Stimulated activated CD8-positive, alpha-beta memory T cell treated with anti-CD3 and anti-CD28 coated beads, Interleukin-15, amount 100 ng/mL, for 24 hours (primary cell): ENCODE results near the gene COG1.

Experiments used
- DNase-seq: peaks from one replicate; pipeline ENCODE4 v3.0.0-alpha.2; 2020; ENCODE audit warnings: low read depth

COG1 gene

DNA sequence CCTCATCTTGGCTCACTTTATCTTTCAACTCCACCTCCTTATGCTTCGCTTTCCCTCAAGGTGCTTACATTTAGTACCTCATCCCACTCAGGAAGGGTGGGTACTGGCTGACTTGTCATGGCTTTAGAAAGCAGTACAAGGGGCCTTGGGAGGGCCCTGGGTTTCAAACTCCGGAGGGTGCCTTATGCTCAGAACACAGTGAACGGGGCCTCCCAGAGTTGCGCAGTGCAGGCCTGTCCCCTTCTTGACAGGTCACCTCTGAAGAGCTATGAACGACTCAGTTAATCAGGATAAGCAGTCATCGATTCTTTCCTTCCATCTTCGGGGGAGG, 6.0 kb downstream of the COG1 start:
- DNase-seq, result no peak

GRCh38 chr17:73199751-73200317, 7.0 kb downstream of the COG1 start:
- no peak for DNase-seq

DNA sequence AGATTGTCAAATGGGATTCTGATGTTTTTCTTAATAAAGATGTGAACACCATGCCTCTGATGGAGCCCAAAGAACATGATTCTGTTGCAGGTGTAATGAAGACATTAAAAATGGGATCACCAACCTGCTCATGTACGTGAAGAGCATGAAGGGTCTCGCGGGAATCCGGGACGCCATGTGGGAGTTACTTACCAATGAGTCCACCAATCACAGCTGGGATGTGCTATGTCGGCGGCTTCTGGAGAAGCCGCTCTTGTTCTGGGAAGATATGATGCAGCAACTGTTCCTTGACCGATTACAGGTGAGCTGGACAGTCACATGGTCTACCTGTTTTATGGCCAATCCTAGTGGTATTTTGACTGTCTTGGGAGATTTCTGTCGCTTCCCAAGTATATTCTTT, 7.6 kb downstream of the COG1 start:
- no peak for DNase-seq

GRCh38 chr17:73201215-73202069, 8.6 kb downstream of the COG1 start:
- DNase-seq, result no peak

DNA sequence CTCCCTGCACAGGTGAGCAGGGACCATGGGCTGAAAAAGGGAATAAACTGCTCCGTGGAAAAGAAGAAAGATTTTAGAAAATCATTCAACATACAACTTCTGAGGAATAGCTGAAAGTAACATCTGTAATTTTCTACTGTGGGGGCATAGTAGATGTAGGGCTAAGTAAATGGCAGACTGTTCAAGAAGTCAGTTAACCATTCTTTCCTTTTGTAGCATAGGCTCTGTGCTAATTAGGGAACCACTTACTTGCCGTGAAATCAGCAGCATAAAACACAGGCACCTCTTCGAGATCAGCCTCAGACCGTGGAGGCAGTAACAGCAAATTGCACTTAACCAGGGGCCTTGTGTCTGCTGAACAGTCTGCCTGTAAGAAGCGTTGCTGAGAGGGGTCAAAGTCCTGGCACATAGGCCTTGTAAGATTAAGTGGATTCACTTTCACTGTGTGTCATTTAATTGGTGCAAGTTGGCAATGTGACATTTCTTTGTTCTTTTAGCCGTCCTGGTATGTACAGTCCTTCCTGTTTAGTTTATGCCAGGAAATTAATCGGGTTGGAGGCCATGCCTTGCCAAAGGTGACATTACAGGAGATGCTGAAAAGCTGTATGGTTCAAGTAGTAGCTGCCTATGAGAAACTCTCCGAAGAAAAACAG, 10.4 kb downstream of the COG1 start:
- DNase-seq, result no peak

DNA sequence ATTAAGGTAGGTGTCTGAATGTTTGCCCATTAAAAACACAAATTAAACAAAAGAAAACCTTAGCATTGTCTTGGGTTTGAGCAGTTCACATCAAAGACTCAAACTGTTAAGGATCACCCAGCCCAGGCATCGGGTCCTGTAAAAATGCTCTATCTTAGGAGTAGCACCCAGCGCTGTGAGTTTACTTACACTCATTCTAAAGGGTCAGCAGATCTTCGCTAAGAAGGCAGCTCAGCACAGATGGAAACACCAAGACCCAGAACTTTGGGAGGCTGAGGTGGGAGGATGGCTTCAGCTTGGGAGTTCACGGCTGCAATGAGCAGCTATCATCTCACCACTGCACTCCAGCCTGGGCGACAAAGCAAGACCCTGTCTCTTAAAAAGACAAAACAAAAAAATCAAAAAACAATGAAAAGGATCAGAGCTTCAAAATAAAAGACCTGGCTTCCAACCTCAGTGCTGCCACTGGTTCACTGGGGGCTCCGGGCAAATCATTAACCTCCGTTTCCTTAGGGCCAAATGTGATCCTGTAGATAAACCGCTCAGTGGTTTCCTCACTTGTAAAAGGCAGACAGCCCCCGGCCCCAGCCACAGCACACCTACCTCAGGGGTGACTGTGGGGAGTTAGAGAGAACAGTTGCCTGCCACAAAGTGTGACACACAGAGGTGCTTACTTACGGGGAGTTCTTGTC, 11.1 kb downstream of the COG1 start:
- no peak for DNase-seq

DNA sequence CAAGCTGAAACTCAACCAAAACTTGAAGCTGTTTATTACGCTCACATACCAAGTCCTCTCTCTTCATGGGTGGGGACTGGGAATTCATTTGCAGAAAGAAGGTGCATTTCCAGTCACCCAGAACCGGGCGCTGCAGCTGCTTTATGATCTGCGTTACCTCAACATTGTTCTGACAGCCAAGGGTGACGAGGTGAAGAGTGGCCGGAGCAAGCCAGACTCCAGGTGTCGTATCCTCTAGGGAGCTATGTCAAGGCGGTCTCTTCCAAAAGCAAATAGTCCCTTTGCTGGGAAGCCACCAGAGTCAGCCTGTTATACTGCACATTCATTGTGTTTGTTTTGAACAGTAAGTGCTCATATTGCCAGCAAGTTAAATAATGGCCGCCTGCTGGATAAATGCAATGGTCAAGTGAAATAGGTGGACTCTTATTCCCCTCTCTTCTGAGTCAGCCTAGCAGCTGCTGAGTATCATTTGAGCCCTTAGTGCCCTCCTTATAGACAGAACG, 12.7 kb downstream of the COG1 start:
- no peak for DNase-seq

DNA sequence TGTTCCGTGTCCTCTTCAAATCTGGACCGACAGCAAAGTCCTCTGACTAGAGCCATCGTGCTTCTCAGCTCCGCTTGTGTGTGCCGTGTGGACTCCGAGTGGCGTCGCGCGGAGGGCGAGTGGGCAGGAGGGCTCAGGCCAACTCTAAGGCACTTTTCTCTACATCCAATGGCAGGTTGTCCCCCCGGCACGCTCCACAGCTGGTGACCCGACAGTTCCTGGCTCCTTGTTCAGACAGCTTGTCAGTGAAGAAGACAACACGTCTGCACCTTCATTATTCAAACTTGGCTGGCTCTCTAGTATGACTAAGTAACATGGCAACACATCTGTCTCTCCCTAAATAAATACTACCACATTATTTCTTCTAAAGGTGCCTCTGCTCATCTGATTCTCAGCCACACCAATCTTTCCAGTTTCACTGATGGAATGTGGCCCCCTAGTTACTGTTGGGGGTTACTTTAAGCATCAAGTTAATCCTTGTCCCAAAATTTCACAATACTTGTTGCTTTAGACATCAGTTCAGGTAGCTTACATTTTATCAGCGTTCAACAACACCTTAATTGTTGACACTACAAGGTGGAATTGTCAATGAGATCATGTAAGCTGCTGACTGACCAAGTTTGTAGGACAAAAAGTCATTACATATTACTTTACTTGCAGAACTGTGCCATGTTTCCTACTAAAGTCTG, 15.4 kb downstream of the COG1 start:
- DNase-seq, result no peak

GRCh38 chr17:73209436-73209835, 16.6 kb downstream of the COG1 start:
- no peak for DNase-seq

DNA sequence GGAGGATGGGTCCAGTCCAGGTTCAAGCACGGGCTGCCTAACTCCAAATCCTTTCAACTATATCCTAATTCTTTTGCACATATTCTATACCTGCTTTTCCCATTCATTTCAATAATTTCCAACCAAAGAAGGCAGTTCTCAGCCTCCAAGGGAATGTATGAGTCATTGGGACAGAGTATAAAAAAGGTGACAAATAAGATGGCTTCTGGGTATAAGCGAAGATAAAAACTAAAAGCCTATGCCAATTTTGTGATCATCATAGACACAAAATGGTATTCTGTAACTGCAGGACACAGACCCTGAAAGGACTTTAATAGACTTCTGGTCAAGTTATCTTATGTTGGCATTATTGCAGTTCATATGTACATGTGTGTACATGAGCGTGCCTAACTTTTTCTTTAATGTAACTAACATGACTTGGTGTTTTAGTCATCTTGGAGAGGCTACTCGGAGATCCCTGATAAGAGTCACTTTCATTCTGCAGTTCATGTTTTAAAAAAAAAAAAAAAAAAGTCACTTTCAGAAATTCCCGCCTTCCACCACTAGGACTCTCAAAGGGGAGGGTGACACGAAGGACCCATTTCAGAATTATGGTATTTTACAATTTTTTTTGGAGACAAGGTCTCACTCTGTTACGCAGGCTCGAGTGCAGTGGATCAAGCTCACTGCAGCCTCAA, 17.3 kb downstream of the COG1 start:
- no peak for DNase-seq

DNA sequence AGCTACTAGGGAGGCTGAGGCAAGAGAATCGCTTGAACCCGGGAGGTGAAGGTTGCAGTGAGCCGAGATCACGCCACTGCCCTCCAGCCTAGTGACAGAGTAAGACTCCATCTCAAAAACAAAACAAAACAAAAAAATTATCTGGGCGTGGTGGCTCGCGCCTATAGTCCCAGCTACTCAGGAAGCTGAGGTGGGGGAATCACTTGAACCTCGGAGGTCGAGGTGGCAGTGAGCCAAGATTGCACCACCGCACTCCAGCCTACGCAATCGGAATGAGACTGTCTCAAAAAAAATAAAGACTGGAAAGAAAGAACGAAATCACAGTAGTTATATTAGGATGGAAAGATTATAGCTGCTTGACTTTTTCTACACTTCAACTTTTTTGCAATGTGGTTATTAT, 18.9 kb downstream of the COG1 start:
- no peak for DNase-seq

DNA sequence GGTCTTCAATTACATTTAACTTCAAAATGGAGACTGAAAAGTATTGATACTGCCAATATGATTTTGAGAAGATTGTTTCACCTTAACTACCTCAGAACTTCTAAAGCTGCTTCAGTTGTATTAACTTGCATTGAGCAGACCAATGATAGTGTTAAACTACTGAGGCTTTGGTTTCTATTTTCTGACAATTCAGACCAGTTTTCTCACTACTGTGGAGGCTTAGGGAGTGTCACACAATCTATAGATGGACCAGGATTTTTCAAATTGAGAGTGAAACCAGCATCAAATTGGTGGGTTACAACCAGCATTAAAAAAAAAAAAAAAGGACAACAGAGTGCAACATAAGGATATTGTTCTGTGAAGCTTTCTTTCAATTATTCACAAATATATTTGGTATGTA, 21.2 kb downstream of the COG1 start:
- no peak for DNase-seq

- no peak for DNase-seq
These were observed 22.0 kb downstream of the COG1 start for GRCh38 chr17:73214851-73215250.

DNA sequence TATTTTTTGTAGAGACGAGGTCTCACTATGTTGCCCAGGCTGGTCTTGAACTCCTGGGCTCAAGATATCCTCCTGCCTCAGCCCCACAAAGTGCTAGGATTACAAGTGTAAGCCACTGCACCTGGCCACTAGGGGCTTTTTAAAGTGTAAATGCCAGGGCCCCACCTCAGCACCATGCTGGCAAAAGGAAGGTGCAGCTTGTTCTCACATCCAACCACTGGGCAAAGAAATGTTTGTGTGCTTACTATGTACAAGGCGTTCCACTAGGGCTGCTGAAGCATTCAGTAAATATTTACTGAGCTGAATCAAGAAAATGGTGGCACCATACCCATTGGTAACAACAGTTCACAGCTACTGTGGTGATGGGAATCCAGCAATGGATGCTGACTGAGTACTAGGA, 22.6 kb downstream of the COG1 start:
- DNase-seq, result no peak

GRCh38 chr17:73223626-73224230, 30.9 kb downstream of the COG1 start:
- no peak for DNase-seq

DNA sequence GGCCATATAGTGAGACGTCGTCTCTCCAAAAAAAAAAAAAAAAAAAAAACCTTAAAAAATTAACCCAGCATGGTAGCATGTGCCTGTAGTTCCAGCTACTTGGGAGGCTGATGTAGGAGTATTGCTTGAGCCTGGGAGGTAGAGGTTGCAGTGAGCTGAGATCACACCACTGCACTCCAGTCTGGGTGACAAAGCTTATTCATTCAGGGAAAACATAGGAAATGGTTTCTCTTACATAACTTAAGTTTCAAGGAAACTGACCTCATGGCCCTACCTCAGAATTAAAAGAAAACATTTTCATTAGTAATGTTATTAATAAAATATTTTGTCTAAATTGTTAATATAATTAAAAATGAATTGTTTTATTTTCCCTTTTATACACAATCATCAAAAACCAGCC, 31.4 kb downstream of the COG1 start:
- no peak for DNase-seq

DNA sequence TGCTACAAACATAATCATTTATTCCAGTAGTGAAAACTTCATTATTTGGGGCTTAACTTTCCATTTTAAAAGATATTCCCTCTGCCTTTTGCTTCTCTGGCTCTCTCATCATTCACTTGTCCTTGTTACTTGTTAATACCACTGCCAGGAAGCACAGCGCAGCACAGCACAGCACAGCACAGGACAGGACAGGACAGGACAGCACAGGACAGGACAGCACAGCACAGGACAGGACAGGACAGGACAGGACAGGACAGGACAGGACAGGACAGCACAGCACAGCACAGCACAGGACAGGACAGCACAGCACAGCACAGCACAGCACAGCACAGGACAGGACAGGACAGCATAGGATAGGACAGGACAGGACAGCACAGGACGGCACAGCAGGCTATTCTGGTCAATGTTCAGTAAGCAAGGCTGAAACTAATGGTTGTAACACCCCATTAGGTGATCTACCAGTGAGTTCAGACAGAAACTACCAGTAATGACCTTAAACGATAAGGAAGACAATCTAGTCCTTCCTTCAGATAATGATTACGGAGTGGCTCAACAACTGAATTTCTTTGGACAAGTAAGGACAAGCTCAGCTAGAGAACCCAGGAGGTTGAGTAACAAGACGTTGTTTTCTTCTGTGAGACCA, 31.9 kb downstream of the COG1 start:
- DNase-seq, result no peak

DNA sequence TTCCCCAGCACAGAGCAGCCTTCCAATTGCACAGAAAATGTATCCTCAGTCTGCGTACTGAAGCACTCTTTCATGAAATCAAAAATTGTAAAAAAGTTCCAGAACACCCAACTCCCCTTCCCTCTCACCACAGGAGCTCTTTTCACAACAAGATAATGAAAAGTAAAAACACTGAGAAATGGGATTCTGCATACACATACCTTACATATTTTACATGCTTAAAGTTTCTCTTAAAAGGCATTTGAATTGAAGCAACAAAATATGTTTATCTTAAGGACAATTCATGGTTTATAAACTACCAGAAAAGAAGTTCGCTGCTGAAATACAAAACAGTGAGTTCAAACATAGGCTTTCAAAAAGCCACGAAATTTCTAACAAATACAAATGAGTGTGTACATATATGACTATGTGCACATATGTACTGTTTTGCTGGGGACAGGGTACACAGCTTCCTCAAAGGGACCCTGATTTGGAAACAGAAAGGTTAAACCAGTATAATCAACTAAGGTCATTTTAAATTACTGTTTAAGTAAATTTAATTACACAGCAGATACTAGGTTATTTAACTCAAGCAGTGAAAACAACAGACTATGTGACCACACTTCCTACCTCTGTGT, 33.8 kb downstream of the COG1 start:
- DNase-seq, result no peak

DNA sequence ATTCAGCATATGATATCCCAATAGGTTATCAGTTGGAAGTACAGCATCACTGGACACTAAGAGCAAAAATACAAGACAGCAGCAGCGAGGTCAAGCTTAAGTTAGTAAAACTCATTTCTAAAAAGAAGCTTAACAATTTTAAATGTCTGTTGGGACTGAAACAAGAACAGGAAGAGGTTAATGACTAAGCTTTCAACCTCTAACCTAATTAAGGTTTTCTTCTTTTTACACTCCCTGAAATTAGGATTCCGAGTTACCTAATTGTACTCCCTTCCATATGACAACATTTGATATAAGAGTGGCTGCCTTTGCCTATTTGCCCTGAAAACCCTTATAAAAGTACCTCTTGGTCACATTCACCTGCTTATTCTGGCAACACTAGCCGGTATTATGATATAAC, 34.5 kb downstream of the COG1 start:
- no peak for DNase-seq

- no peak for DNase-seq
These were observed 35.1 kb downstream of the COG1 start for GRCh38 chr17:73227944-73228343.
